ENCODE results near the gene MTUS2.

DNA sequence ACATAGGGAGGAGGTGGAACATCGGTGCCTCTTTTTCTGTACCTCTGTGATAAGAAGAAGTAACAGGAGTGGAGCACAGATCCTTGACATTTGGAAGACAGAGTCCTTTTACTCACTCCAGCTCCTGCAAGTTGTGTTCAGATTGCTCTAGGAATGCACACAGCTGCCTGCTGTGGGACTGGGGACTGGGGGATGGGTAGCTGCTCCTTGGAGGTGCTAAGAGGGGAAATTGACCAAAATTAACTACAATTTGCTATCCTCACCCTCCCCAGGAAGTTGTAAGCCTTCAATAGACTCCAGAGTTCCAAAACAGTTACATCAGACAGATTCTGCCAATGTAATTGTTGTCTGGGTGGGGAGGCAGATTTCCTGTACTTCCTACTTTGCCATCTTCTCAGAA, 317.9 kb downstream of the MTUS2 start:
- TF ChIP-seq POLR2A (IDR thresholded peaks at IDR 0.05) (no peak), CTCF (IDR thresholded peaks at IDR 0.05) (no peak), EP300 (IDR thresholded peaks at IDR 0.05) (no peak)

Data from suprapubic skin (tissue), 3 donors.